GM19452 (cell line): Measurements from ENCODE around the gene CDC42BPB.

ENCODE experiments used
- ATAC-seq: cut with Tn5 transposase; IDR thresholded peaks from one replicate; pipeline ENCODE4 v1.9.1; 2021; ENCODE audit not compliant: unreplicated experiment

Gene CDC42BPB

GRCh38 chr14:103094406-103095209 lies 37.3 kb upstream of the CDC42BPB start, which contains the start of gene EXOC3L4:
Gene EXOC3L4, plus strand, starts transcription at chr14:103094725. Its CDS starts 5,495 bp downstream, at chr14:103100220.
- no peak for ATAC-seq

- ATAC-seq, result no peak
These were observed 36.6 kb upstream of the CDC42BPB start for GRCh38 chr14:103093856-103094405.

- ATAC-seq, result no peak
These were observed 34.5 kb upstream of the CDC42BPB start for GRCh38 chr14:103091883-103092222.

DNA sequence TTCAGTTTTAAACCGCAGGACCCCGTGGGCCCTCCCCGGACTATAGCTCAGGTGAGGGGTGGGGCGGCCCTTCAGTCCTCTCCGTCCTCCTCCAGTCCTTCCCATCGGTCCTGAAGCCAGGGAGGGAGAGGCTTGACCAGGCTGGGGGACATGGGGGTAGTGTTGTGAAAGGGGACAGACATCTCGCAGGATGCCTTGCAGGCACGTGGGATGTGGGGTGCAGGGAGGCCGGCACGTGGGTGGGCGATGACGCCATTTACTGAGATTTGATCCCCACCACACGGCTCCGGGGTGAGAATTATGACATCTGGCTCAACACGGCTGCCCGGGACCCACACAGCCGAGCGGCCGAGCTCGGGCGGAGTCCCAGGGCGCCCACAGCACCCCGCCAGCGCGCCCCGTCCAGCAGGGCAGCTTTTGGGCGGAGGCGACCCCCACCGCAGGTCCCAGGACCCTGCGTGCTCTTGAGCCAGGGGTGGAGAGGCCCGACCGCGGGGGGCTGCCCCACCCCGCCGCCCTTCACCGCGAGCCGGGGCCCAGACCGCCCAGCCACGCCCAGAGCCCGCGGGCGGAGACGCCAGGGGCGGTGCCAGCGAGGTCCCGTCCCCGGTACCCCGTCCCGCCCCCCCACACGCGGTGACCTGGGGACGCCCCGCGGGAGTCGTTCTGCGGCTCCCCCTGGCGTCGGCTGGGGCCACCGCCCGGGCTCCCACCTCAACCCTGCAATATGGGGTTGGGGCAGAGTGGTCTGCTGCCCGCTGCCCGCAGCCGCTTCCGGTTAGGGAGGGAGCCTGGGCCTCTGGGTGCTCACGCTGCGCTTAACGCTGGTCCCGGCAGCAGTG lies 33.9 kb upstream of the CDC42BPB start:
- peak; percentile 56 for ATAC-seq

DNA sequence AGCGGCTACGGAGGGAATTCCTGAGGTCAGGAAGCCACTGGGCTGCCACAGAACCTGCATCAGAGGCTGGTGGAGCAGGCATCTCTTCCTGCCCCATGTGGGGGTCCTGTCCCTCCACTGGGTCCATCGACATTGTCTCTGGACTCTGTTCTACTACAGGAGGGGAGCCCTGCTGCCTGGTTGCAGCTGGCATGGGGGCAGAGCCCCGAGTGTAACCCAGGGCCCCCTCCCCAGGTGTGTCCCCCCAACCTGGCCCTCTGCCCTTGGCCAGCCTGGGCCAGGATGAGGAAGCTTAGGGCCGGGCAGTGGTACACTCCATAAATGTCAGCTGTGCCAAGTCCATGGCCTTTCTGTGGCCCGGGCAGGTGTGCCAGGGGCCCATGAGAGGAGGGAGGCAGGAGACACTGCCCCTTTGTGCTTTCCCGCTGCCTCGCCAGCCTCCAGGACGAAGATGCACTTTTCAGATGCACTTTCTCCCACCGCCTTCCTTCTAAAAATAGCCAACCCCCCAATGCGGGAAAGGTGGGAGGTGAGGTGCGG lies 33.2 kb upstream of the CDC42BPB start:
- no peak for ATAC-seq

GRCh38 chr14:103089386-103090335 lies 32.3 kb upstream of the CDC42BPB start:
- no peak for ATAC-seq

DNA sequence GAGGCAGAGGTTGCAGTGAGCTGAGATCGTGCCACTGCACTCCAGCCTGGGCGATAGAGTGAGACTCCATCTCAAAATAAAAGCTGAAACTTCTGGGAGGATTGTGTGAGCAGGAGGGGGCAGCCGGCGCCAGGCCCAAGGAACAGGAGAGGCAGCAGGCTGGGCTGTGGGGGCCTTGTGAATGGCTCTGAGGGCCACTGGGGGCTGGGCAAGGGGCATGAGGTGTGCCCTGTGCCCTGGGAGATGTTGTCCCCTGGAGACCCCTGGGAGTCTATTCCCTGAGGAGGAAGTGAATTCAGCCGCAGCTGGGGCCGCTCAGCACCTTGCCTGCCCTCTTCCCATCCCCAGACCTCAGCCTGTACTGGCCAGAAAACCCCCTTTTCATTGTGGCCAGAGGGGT lies 31.6 kb upstream of the CDC42BPB start:
- ATAC-seq, result no peak

DNA sequence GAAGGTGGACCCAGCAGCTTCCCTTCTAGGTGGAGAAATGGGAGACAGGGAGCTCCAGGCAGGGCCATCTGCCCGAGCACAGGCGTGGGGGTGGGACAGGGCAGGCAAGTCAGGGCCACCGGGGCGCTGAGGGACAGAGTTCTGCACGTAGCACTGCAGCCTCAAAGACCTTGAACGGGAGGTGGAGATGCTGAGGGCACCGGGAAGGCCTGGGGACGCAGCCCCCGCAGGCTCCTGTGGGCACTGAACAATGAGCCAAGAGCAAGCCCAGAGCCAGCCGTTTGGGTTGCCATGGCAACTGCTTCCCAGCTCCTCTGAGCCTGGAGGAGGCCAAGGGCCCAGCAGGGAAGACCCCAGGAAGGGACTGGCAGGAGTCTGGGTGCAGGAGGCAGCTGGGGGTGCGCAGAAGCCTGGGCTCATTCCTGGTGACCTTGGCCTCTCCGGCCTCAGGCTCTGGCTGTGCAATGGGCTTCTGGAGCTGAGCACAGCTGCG lies 30.0 kb upstream of the CDC42BPB start:
- no peak for ATAC-seq

DNA sequence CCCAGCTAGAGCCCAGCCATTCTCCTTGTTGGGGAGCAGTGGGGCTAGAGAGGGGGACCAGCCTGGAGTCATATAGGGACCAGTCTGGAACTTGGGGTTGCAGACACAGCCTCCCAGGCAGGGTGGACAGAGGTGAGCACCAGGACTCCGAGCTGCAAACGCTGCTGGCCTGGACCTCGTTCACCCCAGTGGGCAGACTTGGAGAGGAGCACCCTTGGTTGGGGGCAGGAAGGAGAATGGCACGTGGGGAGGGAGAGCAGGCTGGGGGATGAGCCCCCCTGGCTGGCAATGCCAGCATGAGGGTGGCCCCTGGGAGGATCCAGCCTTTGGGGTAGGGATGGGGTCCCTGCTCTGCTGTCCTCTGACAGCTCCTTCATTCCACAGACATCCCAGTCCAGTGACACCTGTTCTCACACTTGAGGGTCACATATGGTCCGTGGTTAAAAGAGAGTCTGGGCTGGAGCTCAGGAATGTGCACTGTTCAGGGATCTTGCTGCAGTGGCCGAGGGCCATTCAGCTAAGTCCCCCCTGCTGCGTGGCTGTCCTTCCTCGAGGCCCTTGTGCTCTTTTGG lies 29.5 kb upstream of the CDC42BPB start:
- ATAC-seq, result no peak

DNA sequence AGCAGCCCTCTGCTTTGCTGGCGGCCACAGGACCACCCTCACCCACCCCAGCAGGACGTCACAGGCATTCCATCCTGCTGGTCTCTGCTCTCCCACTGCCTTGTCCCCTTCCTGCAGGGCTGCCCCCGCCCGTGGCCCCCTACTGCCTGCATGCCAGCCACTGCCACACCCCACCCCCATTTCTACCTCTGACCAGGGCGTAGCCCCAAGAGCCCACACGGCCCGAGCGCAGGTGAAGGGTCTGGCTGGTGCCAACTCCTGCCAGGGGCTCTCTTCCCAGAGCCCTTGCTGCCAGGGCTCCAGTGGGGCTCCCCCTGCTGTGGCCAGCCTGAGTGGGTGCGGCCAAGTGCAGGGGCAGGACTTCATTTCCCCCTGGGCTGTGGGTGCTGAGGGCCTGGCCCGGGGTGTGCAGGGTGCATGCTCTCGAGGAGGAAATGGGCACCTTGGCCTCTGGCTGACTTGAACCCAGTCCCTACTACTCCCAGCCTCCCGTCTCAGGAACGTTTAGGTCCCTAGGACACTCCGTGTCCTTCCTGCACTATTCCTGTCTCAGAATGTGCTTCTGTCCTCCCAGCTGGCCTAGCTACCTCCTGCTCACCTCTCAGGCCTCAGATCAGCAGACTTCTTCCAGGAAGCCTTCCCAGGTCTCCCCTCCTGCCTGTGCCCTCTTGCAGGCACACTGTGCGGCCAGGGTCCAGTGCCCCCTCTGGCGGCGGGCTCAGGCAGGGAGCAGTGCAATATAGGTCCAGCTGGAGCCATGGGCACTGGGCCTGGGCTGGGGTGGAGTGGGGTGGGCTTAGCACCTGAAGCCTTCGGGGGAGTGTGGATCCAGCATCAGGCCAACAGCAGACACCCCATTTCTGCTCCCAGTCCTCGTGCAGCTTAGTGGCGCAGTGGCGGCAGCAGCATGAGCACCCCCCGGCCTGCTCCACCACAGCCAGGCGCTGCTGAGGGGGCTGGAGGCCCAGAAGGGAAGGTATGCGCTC lies 28.1 kb upstream of the CDC42BPB start:
- ATAC-seq, result no peak

GRCh38 chr14:103084021-103084919 lies 26.9 kb upstream of the CDC42BPB start, which contains the start of gene LBHD2:
Gene LBHD2, plus strand, starts transcription at chr14:103084210. Its CDS starts 1,803 bp downstream, at chr14:103086013.
- no peak for ATAC-seq

DNA sequence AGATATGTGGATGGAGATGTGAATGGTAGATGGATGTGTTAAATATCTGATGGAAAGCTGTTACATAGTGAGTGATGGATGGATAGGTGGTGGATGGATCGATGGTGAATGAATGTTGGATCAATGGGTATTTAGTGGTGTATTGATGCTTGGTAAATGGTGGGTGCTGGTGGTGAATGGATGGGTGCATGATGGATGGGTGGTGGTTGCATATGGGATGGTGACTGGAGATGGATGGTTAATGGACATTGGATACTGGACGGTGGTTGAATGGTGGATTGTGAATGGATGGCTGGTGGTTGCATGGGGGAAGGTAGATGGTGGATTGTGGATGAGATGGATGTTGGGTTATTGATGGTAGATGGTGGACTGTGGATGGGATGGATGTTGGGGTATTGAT lies 24.6 kb upstream of the CDC42BPB start:
- ATAC-seq, result no peak

GRCh38 chr14:103078860-103079587 lies 21.7 kb upstream of the CDC42BPB start:
- no peak for ATAC-seq

- ATAC-seq, result no peak
These were observed 21.0 kb upstream of the CDC42BPB start for GRCh38 chr14:103078420-103078749.

DNA sequence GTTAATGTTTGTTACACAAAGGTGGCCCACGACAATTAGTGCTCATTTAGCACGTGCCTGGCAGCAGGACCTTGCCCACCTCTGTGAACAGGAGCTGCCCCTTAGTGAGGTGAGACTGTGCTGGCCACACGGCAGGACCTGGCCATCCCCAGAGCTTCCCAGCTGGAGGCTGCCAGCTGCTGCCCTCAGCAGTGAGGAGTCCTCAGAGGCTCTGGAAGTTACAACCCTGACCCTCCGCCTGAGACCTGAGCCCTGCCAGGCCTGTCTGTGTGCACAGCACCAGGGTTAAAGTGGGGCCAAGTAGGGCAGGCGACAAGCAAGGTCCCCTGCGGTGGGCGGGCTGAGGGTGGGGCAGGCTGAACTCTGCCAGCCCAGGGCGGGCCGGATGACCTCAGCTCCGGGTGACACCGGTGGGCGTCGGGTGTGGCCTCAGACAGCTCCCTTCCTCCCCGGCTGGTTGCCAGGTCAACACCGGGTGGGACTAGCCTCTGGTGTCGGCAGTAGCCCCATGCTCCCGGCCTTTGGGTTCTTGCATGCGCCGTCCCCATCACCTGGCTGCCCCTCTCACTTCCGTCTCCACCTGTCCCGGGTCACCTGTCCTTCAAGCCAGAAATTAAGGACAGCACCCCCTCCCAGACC lies 17.5 kb upstream of the CDC42BPB start:
- peak; percentile 8 for ATAC-seq

DNA sequence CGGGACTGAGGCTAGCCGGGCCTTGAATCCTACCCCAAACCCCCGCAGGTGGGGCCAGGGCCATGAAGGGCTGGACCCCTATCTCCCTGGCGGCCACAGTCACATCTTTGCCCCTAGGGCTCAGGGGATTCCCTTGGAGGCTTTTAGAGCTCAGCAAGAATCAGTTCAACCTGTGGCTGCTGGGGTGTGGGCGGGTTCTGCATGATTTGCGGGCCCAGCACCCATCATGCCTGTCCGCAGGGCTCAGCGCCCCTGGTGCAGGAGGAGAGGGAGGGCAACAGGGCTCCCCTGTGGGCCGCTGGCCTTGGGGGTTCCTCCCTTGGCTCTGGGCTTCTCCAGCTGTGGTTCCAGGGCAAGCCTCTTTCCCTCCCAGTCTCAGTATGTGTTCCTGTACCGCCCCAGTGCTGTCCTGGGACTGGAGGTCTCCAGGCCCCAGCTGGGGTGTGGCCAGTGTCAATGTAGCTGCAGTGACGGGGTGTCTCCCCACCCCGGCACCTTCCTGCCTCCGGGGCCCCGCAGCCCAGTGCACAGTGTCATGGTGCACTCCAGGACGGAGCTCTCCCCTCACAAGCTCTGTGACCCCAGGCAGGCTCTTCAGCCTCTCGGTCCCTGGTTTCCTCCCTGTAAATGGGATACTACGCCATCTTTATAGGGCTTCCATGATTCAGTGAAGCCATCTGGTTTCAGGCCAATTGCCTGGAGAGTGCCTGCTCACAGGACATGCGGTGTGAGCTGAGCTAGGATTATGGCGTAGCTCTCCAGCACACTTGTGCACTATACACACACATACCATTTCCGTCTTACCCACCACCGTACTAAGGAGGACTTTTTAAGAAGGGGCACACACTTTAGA lies 16.8 kb upstream of the CDC42BPB start:
- no peak for ATAC-seq
